Measurements from ENCODE around the gene AKAP1.
A peak's percentile ranks its signal among the peaks of the same experiment; 100 is the strongest.
"Not testable (repeated sequence)": the region's sequence is repeated elsewhere in the genome, so short reads cannot be mapped to it uniquely, and the experiment has no call there.

The AKAP1 gene

GRCh38 chr17:57086069-57086930 is 1.3 kb downstream of the AKAP1 start:
- Mint-ChIP-seq H3K4me1 (ENCODE audit: low read depth) (peaks cover 32% of the 10 kb centered on the region), H3K27me3 (ENCODE audit: low read depth) (peaks cover 6% of the 10 kb centered on the region), H3K36me3 (ENCODE audit: low read depth) (peaks cover 5% of the 10 kb centered on the region), H3K27ac (peak overlapping the region; percentile 75), H3K9me3 (no peaks in the 10 kb centered on the region), H3K4me3 (peak overlapping the region; percentile 84)

DNA sequence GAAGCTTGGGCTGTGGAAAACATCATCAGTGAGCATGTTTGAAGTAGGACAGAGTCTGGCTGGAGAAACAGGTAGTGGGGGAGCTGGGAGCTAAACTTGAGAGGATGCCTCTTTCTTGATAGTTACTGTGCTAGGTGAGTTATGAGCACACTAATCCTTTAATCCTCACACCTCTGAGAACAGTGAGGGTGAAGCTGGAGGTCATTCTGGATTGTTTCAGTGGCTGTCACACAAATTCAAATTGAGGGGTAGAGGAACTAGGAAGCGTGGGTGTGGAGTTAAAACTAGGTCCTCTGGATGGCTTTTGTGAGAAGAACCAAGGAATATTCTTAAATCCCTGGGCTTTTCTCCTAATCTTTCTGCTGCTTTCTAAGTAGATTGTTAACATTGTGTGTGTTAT is 3.3 kb downstream of the AKAP1 start:
- no peaks in the 10 kb centered on the region for H3K27me3 Mint-ChIP-seq (ENCODE audit: low read depth)
- H3K36me3 Mint-ChIP-seq (ENCODE audit: low read depth), result peaks cover 2% of the 10 kb centered on the region
- no peaks in the 10 kb centered on the region for H3K9me3 Mint-ChIP-seq
- no peak overlapping the region for H3K4me3 Mint-ChIP-seq
- no peak overlapping the region for H3K27ac Mint-ChIP-seq
- peaks cover 29% of the 10 kb centered on the region for H3K4me1 Mint-ChIP-seq (ENCODE audit: low read depth)

GRCh38 chr17:57089391-57089790 is 4.3 kb downstream of the AKAP1 start:
- Mint-ChIP-seq H3K9me3 (no peaks in the 10 kb centered on the region), H3K27me3 (ENCODE audit: low read depth) (no peaks in the 10 kb centered on the region), H3K4me3 (no peak overlapping the region), H3K36me3 (ENCODE audit: low read depth) (peaks cover 2% of the 10 kb centered on the region), H3K27ac (no peak overlapping the region), H3K4me1 (ENCODE audit: low read depth) (peaks cover 25% of the 10 kb centered on the region)

DNA sequence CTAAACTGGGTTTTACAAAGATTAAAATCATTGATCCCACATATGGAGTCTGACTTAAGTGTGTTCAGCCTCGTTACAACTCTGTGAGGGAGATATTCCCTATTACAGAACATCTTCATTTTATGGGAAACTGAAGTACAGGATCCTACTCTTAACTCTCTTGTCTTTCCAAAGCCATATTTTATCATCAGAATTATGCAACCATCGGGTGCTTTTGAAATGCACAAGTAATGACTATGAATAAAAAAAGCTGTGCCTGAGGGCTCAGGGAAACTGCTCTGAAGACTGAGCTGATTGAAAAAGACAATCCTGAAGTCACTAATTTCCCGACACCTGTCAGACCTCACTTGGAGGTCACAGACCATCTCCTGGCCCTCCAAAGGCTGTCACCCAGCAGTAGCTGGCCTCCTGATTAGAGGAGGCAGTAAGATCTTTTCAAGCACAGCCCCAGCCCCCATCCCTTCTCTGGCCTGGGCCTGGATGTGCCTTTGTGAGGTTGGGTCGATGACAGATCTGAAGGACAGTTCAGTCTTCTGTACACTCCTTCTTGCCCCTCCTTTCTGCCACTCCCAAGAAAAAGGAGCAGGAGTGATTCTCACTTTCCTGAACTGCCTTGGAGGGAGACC is 5.6 kb downstream of the AKAP1 start:
- no peak overlapping the region for H3K4me3 Mint-ChIP-seq
- H3K36me3 Mint-ChIP-seq (ENCODE audit: low read depth), result peaks cover 2% of the 10 kb centered on the region
- H3K4me1 Mint-ChIP-seq (ENCODE audit: low read depth), result peaks cover 24% of the 10 kb centered on the region
- H3K9me3 Mint-ChIP-seq, result no peaks in the 10 kb centered on the region
- no peak overlapping the region for H3K27ac Mint-ChIP-seq
- no peaks in the 10 kb centered on the region for H3K27me3 Mint-ChIP-seq (ENCODE audit: low read depth)

DNA sequence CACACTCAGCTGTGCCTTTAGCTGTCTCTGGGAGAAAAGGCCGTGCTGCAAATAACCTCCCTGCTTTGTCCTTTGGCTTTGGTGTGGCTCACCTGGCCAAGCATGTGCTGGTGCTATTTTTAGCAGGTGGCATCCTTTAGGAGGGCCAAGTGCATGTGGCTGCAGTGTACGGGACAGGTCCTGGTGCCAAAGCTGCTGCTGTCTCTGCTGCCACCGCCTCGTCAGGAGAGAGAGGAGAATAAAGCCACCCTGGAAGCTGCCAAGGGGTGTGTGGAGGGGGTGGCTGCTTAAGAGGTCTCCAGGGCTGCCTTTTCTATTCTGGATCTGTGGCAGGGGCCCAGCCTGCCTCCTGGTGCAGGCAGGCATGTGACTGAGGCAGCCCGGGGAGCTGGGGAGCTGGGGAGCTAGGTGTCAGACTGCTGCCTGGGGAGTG is 6.2 kb downstream of the AKAP1 start:
- H3K9me3 Mint-ChIP-seq, result no peaks in the 10 kb centered on the region
- H3K27me3 Mint-ChIP-seq (ENCODE audit: low read depth), result no peaks in the 10 kb centered on the region
- no peak overlapping the region for H3K4me3 Mint-ChIP-seq
- H3K27ac Mint-ChIP-seq, result no peak overlapping the region
- peaks cover 24% of the 10 kb centered on the region for H3K4me1 Mint-ChIP-seq (ENCODE audit: low read depth)
- H3K36me3 Mint-ChIP-seq (ENCODE audit: low read depth), result peaks cover 2% of the 10 kb centered on the region

GRCh38 chr17:57092171-57092570 is 7.1 kb downstream of the AKAP1 start:
- no peak overlapping the region for H3K4me3 Mint-ChIP-seq
- no peak overlapping the region for H3K27ac Mint-ChIP-seq
- no peaks in the 10 kb centered on the region for H3K27me3 Mint-ChIP-seq (ENCODE audit: low read depth)
- H3K4me1 Mint-ChIP-seq (ENCODE audit: low read depth), result peaks cover 14% of the 10 kb centered on the region
- peaks cover 2% of the 10 kb centered on the region for H3K36me3 Mint-ChIP-seq (ENCODE audit: low read depth)
- no peaks in the 10 kb centered on the region for H3K9me3 Mint-ChIP-seq

- Mint-ChIP-seq H3K27ac (no peak overlapping the region), H3K9me3 (no peaks in the 10 kb centered on the region), H3K36me3 (ENCODE audit: low read depth) (peaks cover 2% of the 10 kb centered on the region), H3K4me3 (no peak overlapping the region), H3K4me1 (ENCODE audit: low read depth) (peaks cover 8% of the 10 kb centered on the region), H3K27me3 (ENCODE audit: low read depth) (no peaks in the 10 kb centered on the region)
Observed at GRCh38 chr17:57092779-57093178, 7.7 kb downstream of the AKAP1 start.

DNA sequence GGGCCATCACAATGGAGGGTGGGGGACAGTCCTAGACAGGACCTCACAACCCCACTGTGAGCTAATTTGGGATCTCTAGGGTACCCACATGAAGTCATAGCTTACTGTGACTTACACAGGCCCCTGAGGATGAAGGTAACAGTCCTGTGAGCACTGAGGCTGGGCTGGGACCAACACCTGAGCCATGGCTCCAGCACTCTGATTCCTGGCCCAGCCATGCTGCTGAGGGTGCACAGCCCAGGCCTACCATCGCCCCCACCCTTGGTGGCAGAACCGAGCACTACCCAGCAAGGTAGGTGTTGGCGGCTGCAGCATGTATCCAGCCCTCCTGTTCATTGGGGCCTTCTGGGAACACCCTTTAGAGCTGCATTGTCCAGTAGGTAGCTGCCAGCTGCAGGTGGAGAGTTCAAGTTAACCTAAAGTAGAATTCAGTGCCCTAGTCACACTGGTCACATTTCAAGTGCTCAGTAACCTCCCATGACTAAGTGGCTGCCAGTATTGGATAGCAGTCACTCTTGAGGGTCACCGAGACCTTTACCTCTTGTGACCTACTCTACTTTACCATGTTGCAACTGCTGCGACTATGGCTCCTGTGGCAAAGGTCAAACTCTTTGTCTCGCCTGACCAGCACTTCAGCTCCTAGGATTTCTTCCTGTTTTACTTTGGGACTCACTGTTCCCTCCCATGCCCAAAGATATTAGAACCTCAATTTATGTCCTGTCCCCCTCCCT is 11.6 kb downstream of the AKAP1 start:
- no peaks in the 10 kb centered on the region for H3K27me3 Mint-ChIP-seq (ENCODE audit: low read depth)
- H3K36me3 Mint-ChIP-seq (ENCODE audit: low read depth), result no peaks in the 10 kb centered on the region
- H3K27ac Mint-ChIP-seq, result no peak overlapping the region
- H3K4me1 Mint-ChIP-seq (ENCODE audit: low read depth), result peaks cover 10% of the 10 kb centered on the region
- H3K4me3 Mint-ChIP-seq, result no peak overlapping the region
- no peaks in the 10 kb centered on the region for H3K9me3 Mint-ChIP-seq

GRCh38 chr17:57097832-57098421 is 12.9 kb downstream of the AKAP1 start:
- H3K9me3 Mint-ChIP-seq, result no peaks in the 10 kb centered on the region
- H3K27me3 Mint-ChIP-seq (ENCODE audit: low read depth), result no peaks in the 10 kb centered on the region
- no peak overlapping the region for H3K4me3 Mint-ChIP-seq
- H3K4me1 Mint-ChIP-seq (ENCODE audit: low read depth), result peaks cover 14% of the 10 kb centered on the region
- H3K36me3 Mint-ChIP-seq (ENCODE audit: low read depth), result no peaks in the 10 kb centered on the region
- no peak overlapping the region for H3K27ac Mint-ChIP-seq

DNA sequence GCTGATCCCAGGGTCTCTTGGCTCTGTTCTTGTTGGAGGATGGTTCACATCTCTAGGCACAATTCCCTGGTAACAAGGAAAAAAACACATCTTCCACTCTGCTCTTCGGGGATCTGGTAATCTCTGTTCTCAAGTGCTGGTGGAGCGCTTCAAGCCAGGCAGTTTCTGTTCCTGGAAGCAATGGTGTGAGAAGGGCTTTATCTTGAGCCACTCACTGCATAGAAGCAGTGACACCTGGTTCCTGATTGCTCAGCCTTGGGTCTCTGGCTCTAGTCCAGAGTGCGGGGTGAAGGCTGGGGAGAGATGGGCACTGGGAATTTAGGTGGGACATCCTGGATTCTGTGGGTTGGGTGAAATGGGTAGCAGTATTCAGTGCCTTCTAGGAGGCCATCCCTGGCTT is 14.1 kb downstream of the AKAP1 start:
- no peaks in the 10 kb centered on the region for H3K9me3 Mint-ChIP-seq
- H3K27me3 Mint-ChIP-seq (ENCODE audit: low read depth), result no peaks in the 10 kb centered on the region
- H3K36me3 Mint-ChIP-seq (ENCODE audit: low read depth), result no peaks in the 10 kb centered on the region
- no peak overlapping the region for H3K4me3 Mint-ChIP-seq
- H3K27ac Mint-ChIP-seq, result peak overlapping the region; percentile 20
- peaks cover 13% of the 10 kb centered on the region for H3K4me1 Mint-ChIP-seq (ENCODE audit: low read depth)

DNA sequence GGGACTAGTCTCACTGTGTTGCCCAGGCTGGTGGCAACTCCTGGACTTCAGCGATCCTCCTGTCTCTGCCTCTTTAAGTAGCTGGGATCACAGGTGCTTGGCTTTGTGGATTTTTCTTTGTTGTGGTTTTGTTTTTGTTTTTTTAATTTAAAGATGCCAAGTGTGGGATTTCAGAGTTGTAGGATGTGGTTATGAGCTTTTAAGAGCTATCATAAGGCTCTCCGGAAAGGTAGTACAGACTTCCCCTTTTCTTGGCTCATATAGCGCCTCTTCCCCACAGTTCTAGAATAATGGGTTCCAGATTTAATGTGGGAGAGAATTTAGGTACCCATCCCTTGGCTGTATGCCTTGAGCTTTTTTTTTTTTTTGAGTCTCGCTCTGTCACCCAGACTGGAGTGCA is 17.1 kb downstream of the AKAP1 start:
- no peaks in the 10 kb centered on the region for H3K36me3 Mint-ChIP-seq (ENCODE audit: low read depth)
- H3K4me1 Mint-ChIP-seq (ENCODE audit: low read depth), result peaks cover 13% of the 10 kb centered on the region
- no peaks in the 10 kb centered on the region for H3K27me3 Mint-ChIP-seq (ENCODE audit: low read depth)
- H3K4me3 Mint-ChIP-seq, result no peak overlapping the region
- no peaks in the 10 kb centered on the region for H3K9me3 Mint-ChIP-seq
- peak overlapping the region; percentile 34 for H3K27ac Mint-ChIP-seq

DNA sequence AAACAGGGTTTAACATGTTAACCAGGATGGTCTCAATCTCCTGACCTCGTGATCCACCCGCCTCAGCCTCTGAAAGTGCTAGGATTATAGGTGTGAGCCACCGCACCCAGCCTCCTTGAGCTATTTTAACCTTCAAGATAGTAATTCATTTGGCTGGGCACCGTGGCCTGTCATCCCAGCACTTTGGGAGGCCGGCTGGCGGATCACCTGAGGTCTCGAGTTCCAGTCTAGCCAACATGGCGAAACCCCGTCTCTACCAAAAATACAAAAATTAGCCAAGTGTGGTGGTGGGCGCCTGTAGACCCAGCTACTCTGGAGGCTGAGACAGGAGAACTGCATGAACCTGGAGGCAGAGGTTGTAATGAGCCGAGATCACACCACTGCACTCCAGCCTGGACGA is 17.6 kb downstream of the AKAP1 start:
- not testable (repeated sequence) for H3K36me3 Mint-ChIP-seq (ENCODE audit: low read depth); H3K9me3 Mint-ChIP-seq; H3K4me3 Mint-ChIP-seq; H3K27ac Mint-ChIP-seq; H3K27me3 Mint-ChIP-seq (ENCODE audit: low read depth)
- H3K4me1 Mint-ChIP-seq (ENCODE audit: low read depth), result peaks cover 13% of the 10 kb centered on the region

DNA sequence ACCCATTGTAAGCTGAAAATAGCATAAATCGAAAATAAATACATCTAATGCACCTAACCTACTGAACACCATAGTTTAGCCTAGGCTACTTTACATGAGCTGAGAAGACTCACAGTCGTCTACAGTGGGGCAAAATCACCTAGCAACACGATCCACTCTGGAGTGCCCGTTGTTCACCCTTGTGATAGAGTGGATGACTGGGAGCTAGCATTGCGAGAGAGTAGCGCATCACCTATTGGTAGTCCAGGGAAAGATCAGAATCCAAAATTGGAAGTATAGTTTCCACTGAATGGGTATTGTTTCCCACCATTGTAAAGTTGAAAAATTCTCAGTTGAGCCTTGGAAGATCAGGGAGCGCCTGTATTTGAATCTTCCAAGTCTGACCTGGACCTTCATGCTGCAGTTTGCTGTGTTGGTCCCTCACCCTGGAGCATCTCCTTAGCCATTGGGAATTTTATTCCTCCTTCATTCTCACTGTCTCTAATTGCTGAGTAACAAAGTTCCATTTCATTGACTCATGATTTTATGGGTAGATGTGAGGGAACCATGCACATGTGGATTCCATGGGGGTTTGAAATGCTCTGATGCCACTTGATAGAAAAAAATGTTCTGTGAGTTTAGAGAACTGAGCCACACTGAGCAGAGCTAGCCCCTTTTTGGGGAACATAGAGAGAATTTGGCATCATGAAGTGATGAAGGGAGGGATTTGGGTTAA is 19.6 kb downstream of the AKAP1 start:
- Mint-ChIP-seq H3K4me3 (no peak overlapping the region), H3K27me3 (ENCODE audit: low read depth) (no peaks in the 10 kb centered on the region), H3K27ac (no peak overlapping the region), H3K4me1 (ENCODE audit: low read depth) (peaks cover 8% of the 10 kb centered on the region), H3K36me3 (ENCODE audit: low read depth) (no peaks in the 10 kb centered on the region), H3K9me3 (no peaks in the 10 kb centered on the region)

DNA sequence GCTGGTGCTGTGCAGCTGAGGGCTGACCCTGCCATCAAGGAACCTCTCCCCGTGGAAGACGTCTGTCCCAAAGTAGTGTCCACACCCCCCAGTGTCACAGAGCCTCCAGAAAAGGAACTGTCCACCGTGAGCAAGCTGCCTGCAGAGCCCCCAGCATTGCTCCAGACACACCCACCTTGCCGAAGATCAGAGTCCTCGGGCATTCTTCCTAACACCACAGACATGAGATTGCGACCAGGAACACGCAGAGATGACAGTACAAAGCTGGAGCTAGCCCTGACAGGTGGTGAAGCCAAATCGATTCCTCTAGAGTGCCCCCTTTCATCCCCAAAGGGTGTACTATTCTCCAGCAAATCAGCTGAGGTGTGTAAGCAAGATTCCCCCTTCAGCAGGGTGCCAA is 20.5 kb downstream of the AKAP1 start:
- no peak overlapping the region for H3K4me3 Mint-ChIP-seq
- H3K27me3 Mint-ChIP-seq (ENCODE audit: low read depth), result no peaks in the 10 kb centered on the region
- H3K9me3 Mint-ChIP-seq, result no peaks in the 10 kb centered on the region
- H3K27ac Mint-ChIP-seq, result no peak overlapping the region
- H3K36me3 Mint-ChIP-seq (ENCODE audit: low read depth), result no peaks in the 10 kb centered on the region
- H3K4me1 Mint-ChIP-seq (ENCODE audit: low read depth), result peaks cover 10% of the 10 kb centered on the region
